ENCODE measurements around the gene HMOX1. TPM values are rescaled to one million over a fixed set of nuclear protein-coding genes. Genes with fewer than 3 reads are reported as not detected.

HMOX1 gene
- total and polyA plus RNA-seq, 2 of the 8 experiments (the other 6 are each of a cell fraction or from before 2014, with no cell fraction given): 25.0 to 41.6 TPM

DNA sequence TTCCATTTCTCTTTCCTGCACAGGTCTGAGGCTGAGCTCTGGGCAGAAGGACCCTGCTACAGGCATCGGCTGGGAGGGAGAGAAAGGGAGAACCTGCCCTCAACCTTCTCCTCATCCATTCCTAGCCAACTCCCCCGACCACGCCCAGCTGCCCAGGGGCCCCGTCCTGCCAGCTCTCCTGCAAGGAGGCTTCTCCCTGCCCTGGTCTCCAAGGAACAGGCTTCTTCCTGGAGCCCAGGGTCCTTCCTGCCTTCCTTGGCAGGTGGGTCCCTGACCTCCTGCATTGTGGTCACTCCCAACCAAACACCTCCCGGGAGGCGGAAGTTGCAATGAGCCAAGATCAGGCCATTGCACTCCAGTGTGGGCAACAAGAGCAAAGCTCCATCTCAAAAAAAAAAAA is 12.5 kb upstream of the HMOX1 start:
- no peaks in the 10 kb centered on the region for H3K9me3 ChIP-seq (ENCODE audit: insufficient read depth in 2 of 2, low read depth in 1 of 2, low read length in 1 of 2)
- H3K23ac ChIP-seq (ENCODE audit: insufficient read length): no peak overlapping the region
- no peak for TF ChIP-seq TEAD4 (IDR thresholded peaks at IDR 0.05; ENCODE audit: low read depth, low read length)
- no peak for TF ChIP-seq TBP (IDR thresholded peaks at IDR 0.05; ENCODE audit: low read depth, low read length)
- TF ChIP-seq BRCA1 (IDR thresholded peaks at IDR 0.05; ENCODE audit: low read depth, low read length): no peak
- no peak for TF ChIP-seq HDAC6 (IDR thresholded peaks at IDR 0.05; ENCODE audit: low read depth, low read length)
- TF ChIP-seq GABPA (IDR thresholded peaks at IDR 0.05; ENCODE audit: borderline replicate concordance, insufficient read depth, low read length): no peak
- TF ChIP-seq CTBP2 (IDR thresholded peaks at IDR 0.05; ENCODE audit: borderline replicate concordance, insufficient read depth, insufficient read length, low read length): no peak
- TF ChIP-seq TCF12 (IDR thresholded peaks at IDR 0.05; ENCODE audit: low read depth, low read length): no peak
- TF ChIP-seq SP2 (IDR thresholded peaks at IDR 0.05; ENCODE audit: low read length): no peak
- no peak for TF ChIP-seq NANOG (IDR thresholded peaks at IDR 0.05; ENCODE audit: insufficient read depth, low read depth, low read length, poor library complexity, severe bottlenecking)
- TF ChIP-seq FOSL1 (IDR thresholded peaks at IDR 0.05; ENCODE audit: insufficient read depth, low read depth, low read length): no peak
- no peak for TF ChIP-seq PHF8 (conservative IDR thresholded peaks at IDR 0.05; ENCODE audit: low read depth, low read length)
- peak overlapping the region; percentile 55 for H4K91ac ChIP-seq (replicated peaks; ENCODE audit: insufficient read length, low read length)
- H3K56ac ChIP-seq (replicated peaks; ENCODE audit: insufficient read length, low read depth, low read length): no peak overlapping the region
- ChIA-PET POLR2A (ENCODE audit: partially characterized antibody) (interaction anchor here (0.8 to 57.4 kb wide), 4 partner anchors 8 to 74 kb away, joined by 3 to 1995 read pairs (median 4); partner anchors contain the start of gene MCM5), CTCF (ENCODE audit: partially characterized antibody) (interaction anchor here (0.6 to 1.8 kb wide), 10 partner anchors 12 to 223 kb away, joined by 3 to 8 read pairs (median 4); partner anchors contain the start of gene HMOX1)
- no peak overlapping the region for H3K4me2 ChIP-seq (ENCODE audit: insufficient read depth in 1 of 2, low read depth in 2 of 2, low read length in 2 of 2)
- H4K20me1 ChIP-seq (replicated peaks in 1 of 2; ENCODE audit: control insufficient read depth in 1 of 2, insufficient read depth in 2 of 2, low read length in 2 of 2): no peaks in the 10 kb centered on the region
- H2BK12ac ChIP-seq (ENCODE audit: low read depth, low read length): no peak overlapping the region
- no peaks in the 10 kb centered on the region for H3K79me1 ChIP-seq (ENCODE audit: low read depth, low read length)
- H2BK5ac ChIP-seq (ENCODE audit: low read depth, low read length): no peak overlapping the region
- H4K5ac ChIP-seq (ENCODE audit: insufficient read length, low read depth, low read length): no peak overlapping the region
- H3K14ac ChIP-seq (ENCODE audit: insufficient read length): no peak overlapping the region
- H3K9ac ChIP-seq (replicated peaks in 1 of 4; ENCODE audit: extremely low read depth in 1 of 4, low read depth in 3 of 4, low read length in 3 of 4): no peak overlapping the region
- DNase-seq (ENCODE audit: low read depth in 1 of 2, low spot score in 2 of 2): no peak
- H3K4ac ChIP-seq (replicated peaks; ENCODE audit: insufficient read length, low read depth, low read length): no peak overlapping the region
- H3K27ac ChIP-seq (ENCODE audit: low read depth, low read length): no peak overlapping the region
- no peaks in the 10 kb centered on the region for H3K27me3 ChIP-seq (replicated peaks in 1 of 4; ENCODE audit: control insufficient read depth in 3 of 4, extremely low read depth in 1 of 4, insufficient read depth in 3 of 4, low read length in 3 of 4)
- 0 out of 2 replicates have a peak overlapping the region, but pooled peaks have one; percentile 39 for H2AK5ac ChIP-seq (ENCODE audit: low read depth, low read length)
- no peak for FAIRE-seq
- peaks cover 2 to 12% (median 8%) of the 10 kb centered on the region in 4 experiments for H3K4me1 ChIP-seq (replicated peaks in 1 of 4; ENCODE audit: control insufficient read depth in 3 of 4, insufficient read depth in 4 of 4, low read length in 3 of 4)
- H2AFZ ChIP-seq (ENCODE audit: low read length): no peak overlapping the region
- no peak overlapping the region for H4K8ac ChIP-seq (ENCODE audit: extremely low read depth, insufficient read depth, low read length)
- H3K4me3 ChIP-seq (ENCODE audit: extremely low read depth in 1 of 4, insufficient read depth in 2 of 4, low read depth in 3 of 4, low read length in 4 of 4): no peak overlapping the region
- H2BK120ac ChIP-seq (replicated peaks; ENCODE audit: low read depth, low read length): no peak overlapping the region
- 0 out of 2 replicates have a peak overlapping the region, but pooled peaks have one; percentile 46 for H2BK15ac ChIP-seq (ENCODE audit: low read length)
- H2BK20ac ChIP-seq (ENCODE audit: low read length): peak overlapping the region; percentile 80; the same call in 1 of the 2 replicates
- peaks cover 2% of the 10 kb centered on the region; the same call in 1 of the 2 replicates for H3K23me2 ChIP-seq (ENCODE audit: low read depth, low read length)
- no peaks in the 10 kb centered on the region for H3K79me2 ChIP-seq (ENCODE audit: control insufficient read depth in 1 of 2, insufficient read depth in 2 of 2, low read length in 2 of 2)
- H3K36me3 ChIP-seq (ENCODE audit: control insufficient read depth in 2 of 4, insufficient read depth in 4 of 4, low read length in 3 of 4): no peaks in the 10 kb centered on the region
- WGBS, 2 experiments (ENCODE audit: extremely low coverage in 1 of 2, insufficient coverage in 1 of 2, insufficient read length in 1 of 2, insufficient replicate concordance in 2 of 2, low coverage in 1 of 2, low lambda C conversion rate in 2 of 2, missing lambda C conversion rate in 1 of 2): 95% methylated on average over 5 of the region's 6 CpGs; no CpG with 5 or more reads in 1 of the 2 experiments
- H3K18ac ChIP-seq (ENCODE audit: extremely low read depth, low read length): no peak overlapping the region
